OCI-LY7 (cell line): ENCODE measurements around the gene ZXDB. TPM values are rescaled to one million over a fixed set of nuclear protein-coding genes. Genes with fewer than 3 reads are reported as not detected.
"Not testable (repeated sequence)": the region's sequence is repeated elsewhere in the genome, so short reads cannot be mapped to it uniquely, and the experiment has no call there.

ENCODE experiments used
- Bru-seq: library from RNA; stranded (reverse); fragments of 400-500 nt; gene quantifications from one replicate; lab custom pipeline; 2021; lab: Mats Ljungman, UMichigan
- BruChase-seq, 2 experiments: library from RNA; stranded (reverse); fragments of 400-500 nt; gene quantifications; one replicate each; lab custom pipeline; 2021; lab: Mats Ljungman, UMichigan
- BruUV-seq: library from RNA; stranded (reverse); fragments of 400-500 nt; replicated peaks from 2 replicates; lab custom pipeline; 2021; lab: Mats Ljungman, UMichigan
- CTCF ChIA-PET: fragments of 300-600 bp; sonication (Branson Sonifier 250); formaldehyde crosslinking; loops from one replicate; lab custom pipeline; 2022; ENCODE audit warnings: antibody characterized with exemption; ENCODE audit not compliant: unreplicated experiment; lab: Charles Lee
- POLR2A ChIA-PET: fragments of 300-600 bp; sonication (Branson Sonifier 250); formaldehyde crosslinking; loops from one replicate; lab custom pipeline; 2022; ENCODE audit warnings: antibody characterized with exemption; lab: Charles Lee
- DNase-seq: peaks from one replicate; pipeline ENCODE4 v3.0.0-alpha.2; 2015; ENCODE audit warnings: low spot score
- H2AFZ ChIP-seq: fragments of 200-600 bp; sonication (generic), shearing (Covaris generic); 2 replicates; pipeline ENCODE4 v1.6.1; 2014; ENCODE audit warnings: mild to moderate bottlenecking, antibody characterized with exemption, low read length, moderate library complexity
- H3K27ac ChIP-seq: fragments of 200-600 bp; sonication (generic); 2 replicates; pipeline ENCODE4 v1.5.1; 2014; ENCODE audit warnings: mixed run types, low read depth, mild to moderate bottlenecking, moderate library complexity, low read length, inconsistent platforms; ENCODE audit not compliant: poor library complexity, severe bottlenecking
- H3K36me3 ChIP-seq: fragments of 200-600 bp; sonication (generic); 2 replicates; pipeline ENCODE4 v1.6.1; 2014; ENCODE audit warnings: mild to moderate bottlenecking, antibody characterized with exemption, low read length, moderate library complexity, mixed read lengths; ENCODE audit not compliant: insufficient read depth
- H3K4me1 ChIP-seq: fragments of 200-600 bp; sonication (generic); 2 replicates; pipeline ENCODE4 v1.5.1; 2014; ENCODE audit warnings: mild to moderate bottlenecking, low read length; ENCODE audit not compliant: insufficient read depth, poor library complexity, severe bottlenecking
- H3K4me2 ChIP-seq: fragments of 200-600 bp; sonication (generic); 2 replicates; pipeline ENCODE4 v1.6.1; 2014; ENCODE audit warnings: mild to moderate bottlenecking, low read length
- H3K4me3 ChIP-seq: fragments of 200-600 bp; sonication (generic); 2 replicates; pipeline ENCODE4 v1.5.1; 2014; ENCODE audit warnings: mild to moderate bottlenecking, low read depth, low read length; ENCODE audit not compliant: poor library complexity, severe bottlenecking
- H3K79me2 ChIP-seq: fragments of 200-600 bp; sonication (generic); 2 replicates; pipeline ENCODE4 v1.6.1; 2016; ENCODE audit warnings: low read depth, mild to moderate bottlenecking, low read length, moderate library complexity, mixed read lengths; ENCODE audit not compliant: insufficient read depth
- H3K9me2 ChIP-seq: fragments of 200-600 bp; sonication (generic); 2 replicates; pipeline ENCODE4 v1.6.1; 2016; ENCODE audit warnings: mild to moderate bottlenecking, low read length, mixed read lengths; ENCODE audit not compliant: insufficient read depth
- H3K9me3 ChIP-seq: fragments of 200-600 bp; sonication (generic); 2 replicates; pipeline ENCODE4 v1.6.1; 2014; ENCODE audit warnings: mild to moderate bottlenecking, mixed run types, low read length, mixed read lengths
- H4K20me1 ChIP-seq: fragments of 200-600 bp; sonication (generic); 2 replicates; pipeline ENCODE4 v1.6.1; 2014; ENCODE audit warnings: mild to moderate bottlenecking, antibody characterized with exemption, low read length, moderate library complexity, mixed read lengths; ENCODE audit not compliant: insufficient read depth
- EZH2phosphoT487 ChIP-seq: fragments of 200-600 bp; sonication (generic); IDR thresholded peaks from 2 replicates; pipeline ENCODE4 v1.6.1; 2018; ENCODE audit warnings: low read depth, borderline replicate concordance, mild to moderate bottlenecking, mixed run types, antibody characterized with exemption, low read length, moderate library complexity, mixed read lengths
- intact Hi-C: fragments of 100-400 bp; cut with micrococcal nuclease; formaldehyde crosslinking; loops from one replicate; pipeline ENCODE4 v1.10.0; 2022; ENCODE audit not compliant: unreplicated experiment
- long read RNA-seq: library from polyadenylated mRNA; stranded (forward); transcript quantifications from one replicate; pipeline ENCODE4 v2.0.0, GENCODE V29; 2022
- total RNA-seq, 2 experiments: library from RNA; depleted of rRNA in 1 of 2; stranded (reverse); fragments of >200 nt in 1 of 2; shearing (Covaris generic) in 1 of 2; gene quantifications; 2 replicates each; pipeline ENCODE4 v1.2.3, GENCODE V29; 2014 to 2022
- TF ChIP-seq, protein P1 (sequence below): fragments of 200-600 bp; sonication (generic); conservative IDR thresholded peaks from 2 replicates; pipeline ENCODE4 v1.5.1; 2014; ENCODE audit warnings: mild to moderate bottlenecking, antibody characterized with exemption, low read length, moderate library complexity, mixed read lengths

ZXDB gene
- 6.7 and 8.6 TPM in 2 replicates for total RNA-seq (2014; rRNA removed; shearing (Covaris generic))
- 7.3 and 7.4 TPM in 2 replicates for total RNA-seq (2022)
- percentile 76 among the genes with signal in this experiment for Bru-seq, nascent RNA
- percentile 68 among the genes with signal in this experiment for BruChase-seq, experiment 1, labeled RNA remaining after a 6-hour chase
- percentile 95 among the genes with signal in this experiment for BruChase-seq, experiment 2, labeled RNA remaining after a 2-hour chase
- long read RNA-seq, full-length matches to known transcripts: 4 of 4 reads
- long read RNA-seq, partial matches to known transcripts: 0 of 4 reads
- long read RNA-seq, other reads (novel, unspliced or antisense): 0 of 4 reads

DNA sequence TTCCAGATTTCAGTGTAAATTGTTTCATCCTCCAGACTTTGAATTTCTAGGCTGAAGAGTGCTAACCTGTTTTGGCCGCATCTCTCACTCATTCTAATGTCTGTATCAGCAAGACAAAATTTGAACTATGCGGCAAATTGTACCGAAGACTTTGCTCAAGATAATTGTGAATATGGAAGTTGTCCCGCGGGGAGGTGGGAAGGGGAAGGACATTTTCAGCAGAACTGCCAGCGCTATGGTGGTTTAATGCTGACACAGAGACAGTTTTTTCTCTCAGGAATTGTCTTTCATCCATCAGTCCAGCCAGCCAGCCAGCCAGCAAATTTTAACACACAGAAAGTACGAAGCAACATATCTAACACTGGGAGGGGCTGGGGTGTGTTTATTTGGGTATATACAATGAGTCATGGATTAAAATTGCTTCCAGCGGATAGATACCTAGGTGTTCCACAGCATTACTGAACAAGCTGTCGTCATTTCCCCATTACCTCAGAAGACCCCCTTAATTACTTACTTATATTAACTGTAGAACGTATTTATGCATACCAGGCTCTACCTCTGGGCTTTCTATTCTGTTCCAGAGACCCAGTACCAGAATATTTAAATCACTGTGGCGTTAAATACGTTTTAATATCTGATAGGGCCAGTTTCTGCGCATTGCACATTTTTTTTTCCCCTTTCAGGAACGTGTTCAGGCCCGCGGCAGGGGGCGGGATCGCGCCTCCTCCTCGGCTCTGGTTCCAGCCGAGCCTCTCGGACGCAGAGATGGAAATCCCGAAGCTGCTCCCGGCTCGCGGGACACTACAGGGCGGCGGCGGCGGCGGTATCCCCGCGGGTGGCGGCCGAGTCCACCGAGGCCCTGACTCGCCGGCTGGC, at the start of gene ZXDB:
Gene ZXDB, plus strand, starts transcription at position 728 of the 876 bp plus-strand sequence. Its CDS starts 38 bp downstream, at position 766.
- POLR2A ChIA-PET, H3K9me2 ChIP-seq, H3K36me3 ChIP-seq, CTCF ChIA-PET, H3K9me3 ChIP-seq, H4K20me1 ChIP-seq: not testable (repeated sequence)
- peak within 1 kb of the TSS; percentile 97 for H2AFZ ChIP-seq
- TSS peak; percentile 76 for BruUV-seq
- H3K4me2 ChIP-seq: peak within 1 kb of the TSS; percentile 89
- peaks cover 10% of the 10 kb centered on the region for H3K4me1 ChIP-seq
- peak within 1 kb of the TSS; percentile 15 for H3K27ac ChIP-seq
- intact Hi-C loops: loop anchor here (10.0 kb wide), 1 partner anchor 363 kb away; no protein-coding TSS in a partner anchor
- H3K79me2 ChIP-seq: peaks cover 12% of the 10 kb centered on the region; the same call in 1 of the 2 replicates
- DNase-seq: peak; percentile 30
- H3K4me3 ChIP-seq: peak within 1 kb of the TSS; percentile 71

- no peak for DNase-seq
- Histone ChIP-seq H3K36me3 (no peaks in the 10 kb centered on the region), H4K20me1 (no peaks in the 10 kb centered on the region), H2AFZ (no peak overlapping the region), H3K79me2 (no peaks in the 10 kb centered on the region), H3K4me3 (no peak overlapping the region), H3K27ac (no peak overlapping the region), H3K4me2 (no peak overlapping the region), H3K9me3 (no peaks in the 10 kb centered on the region), H3K4me1 (no peaks in the 10 kb centered on the region), H3K9me2 (no peaks in the 10 kb centered on the region)
- TF ChIP-seq, protein P1, sequence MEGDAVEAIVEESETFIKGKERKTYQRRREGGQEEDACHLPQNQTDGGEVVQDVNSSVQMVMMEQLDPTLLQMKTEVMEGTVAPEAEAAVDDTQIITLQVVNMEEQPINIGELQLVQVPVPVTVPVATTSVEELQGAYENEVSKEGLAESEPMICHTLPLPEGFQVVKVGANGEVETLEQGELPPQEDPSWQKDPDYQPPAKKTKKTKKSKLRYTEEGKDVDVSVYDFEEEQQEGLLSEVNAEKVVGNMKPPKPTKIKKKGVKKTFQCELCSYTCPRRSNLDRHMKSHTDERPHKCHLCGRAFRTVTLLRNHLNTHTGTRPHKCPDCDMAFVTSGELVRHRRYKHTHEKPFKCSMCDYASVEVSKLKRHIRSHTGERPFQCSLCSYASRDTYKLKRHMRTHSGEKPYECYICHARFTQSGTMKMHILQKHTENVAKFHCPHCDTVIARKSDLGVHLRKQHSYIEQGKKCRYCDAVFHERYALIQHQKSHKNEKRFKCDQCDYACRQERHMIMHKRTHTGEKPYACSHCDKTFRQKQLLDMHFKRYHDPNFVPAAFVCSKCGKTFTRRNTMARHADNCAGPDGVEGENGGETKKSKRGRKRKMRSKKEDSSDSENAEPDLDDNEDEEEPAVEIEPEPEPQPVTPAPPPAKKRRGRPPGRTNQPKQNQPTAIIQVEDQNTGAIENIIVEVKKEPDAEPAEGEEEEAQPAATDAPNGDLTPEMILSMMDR: no peak
- no peak for TF ChIP-seq EZH2phosphoT487
- intact Hi-C loops: no loop called here
- no TSS peak for BruUV-seq
- POLR2A ChIA-PET: no interaction called here
- CTCF ChIA-PET: no interaction called here
Observed at GRCh38 chrX:57565198-57565597, 26.6 kb upstream of the ZXDB start.

DNA sequence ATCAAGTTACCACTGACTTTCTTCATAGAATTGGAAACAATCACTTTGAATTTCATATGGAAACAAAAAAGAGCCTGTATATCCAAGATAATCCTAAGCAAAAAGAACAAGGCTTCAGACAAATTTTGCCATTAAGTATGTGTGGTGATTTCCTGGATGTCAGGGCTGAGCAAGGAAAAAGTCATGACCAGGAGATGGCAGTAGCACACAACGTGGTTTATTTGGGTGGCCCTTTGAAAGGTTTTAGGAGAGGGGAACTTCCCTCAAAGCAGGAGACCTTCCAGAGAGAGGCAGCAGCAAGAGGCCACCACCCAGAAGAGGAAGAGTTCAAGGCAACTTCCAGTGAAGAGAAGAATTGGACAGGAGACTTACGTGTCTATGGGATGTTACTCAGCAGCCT, 18.1 kb upstream of the ZXDB start:
- Histone ChIP-seq H3K79me2 (no peaks in the 10 kb centered on the region), H3K9me2 (no peaks in the 10 kb centered on the region), H3K36me3 (no peaks in the 10 kb centered on the region), H3K27ac (no peak overlapping the region), H2AFZ (no peak overlapping the region), H3K9me3 (no peaks in the 10 kb centered on the region), H3K4me1 (no peaks in the 10 kb centered on the region), H3K4me2 (no peak overlapping the region), H3K4me3 (no peak overlapping the region), H4K20me1 (no peaks in the 10 kb centered on the region)
- no peak for TF ChIP-seq EZH2phosphoT487
- TF ChIP-seq, protein P1: peak; percentile 70
- DNase-seq: peak; percentile 31
- no TSS peak for BruUV-seq
- ChIA-PET POLR2A (interaction anchor here (0.5 kb wide), 1 partner anchor 41 kb away, joined by 5 read pairs; no protein-coding TSS in a partner anchor), CTCF (interaction anchor here (0.6 kb wide), 1 partner anchor 497 kb away, joined by 3 read pairs; no protein-coding TSS in a partner anchor)
- intact Hi-C loops: loop anchor here (10.0 kb wide), 2 partner anchors 251 to 451 kb away; no protein-coding TSS in a partner anchor
